Kidney (tissue), 14 donors: ENCODE results near the gene ULK4. TPM values are rescaled to one million over a fixed set of nuclear protein-coding genes. Genes with fewer than 3 reads are reported as not detected.

Source experiments
- DNase-seq, 5 donors: peaks; one replicate each; pipeline ENCODE4 v3.0.0-alpha.2; 2013 to 2020
- FAIRE-seq: peaks from 2 replicates; lab custom pipeline; 2012; peaks lifted over from hg19 to GRCh38; lab: Jason Lieb, UNC
- H3K27ac ChIP-seq, 2 donors: one replicate each; pipeline ENCODE4 v1.7.0; 2013; ENCODE audit warnings: low read depth in 2 of 2, low read length in 2 of 2, inconsistent platforms in 1 of 2
- H3K27me3 ChIP-seq: one replicate; pipeline ENCODE4 v1.7.1; 2013; ENCODE audit warnings: low read length, inconsistent platforms; ENCODE audit not compliant: control insufficient read depth, insufficient read depth
- H3K36me3 ChIP-seq, 3 donors: one replicate each; pipeline versions ENCODE4 v1.7.0 to v1.7.1; 2013; ENCODE audit warnings: low read length in 3 of 3, control low read depth in 1 of 3, inconsistent platforms in 1 of 3; ENCODE audit not compliant: insufficient read depth in 3 of 3, control insufficient read depth in 2 of 3
- H3K4me1 ChIP-seq, 3 donors: one replicate each; pipeline versions ENCODE4 v1.7.0 to v1.7.1; 2013; ENCODE audit warnings: low read length in 3 of 3, inconsistent platforms in 1 of 3, low read depth in 1 of 3; ENCODE audit not compliant: control insufficient read depth in 2 of 3, insufficient read depth in 2 of 3
- H3K4me3 ChIP-seq, 3 donors: one replicate each; pipeline versions ENCODE4 v1.7.0 to v1.8.1; 2013; ENCODE audit warnings: low read length in 3 of 3, control low read depth in 1 of 3, inconsistent platforms in 1 of 3
- H3K9ac ChIP-seq, 3 donors: one replicate each; pipeline versions ENCODE4 v1.7.0 to v1.7.1; 2013; ENCODE audit warnings: low read length in 3 of 3, control low read depth in 1 of 3, inconsistent platforms in 1 of 3
- H3K9me3 ChIP-seq, 3 donors: one replicate each; pipeline versions ENCODE4 v1.7.0 to v1.7.1; 2013; ENCODE audit warnings: low read length in 3 of 3, control low read depth in 1 of 3, inconsistent platforms in 1 of 3; ENCODE audit not compliant: control insufficient read depth in 2 of 3, insufficient read depth in 1 of 3
- CTCF ChIP-seq: IDR thresholded peaks from 3 replicates; pipeline ENCODE4 v1.5.1; 2012; ENCODE audit warnings: mild to moderate bottlenecking, moderate library complexity, borderline replicate concordance; ENCODE audit not compliant: insufficient read depth; ENCODE audit errors: extremely low read depth
- intact Hi-C: fragments of 100-400 bp; cut with DNase I; formaldehyde crosslinking; loops from one replicate; pipeline ENCODE4 v1.11.1; 2022
- polyA plus RNA-seq: library from polyadenylated mRNA; stranded (reverse); fragments of 350-450 nt; fragmentation: Illumina TruSeq; extraction: RNeasy Lipid Tissue Mini Kit (QIAGEN cat#74804); gene quantifications from one replicate; pipeline ENCODE4 v1.2.3, GENCODE V29; 2014; ENCODE audit warnings: low read depth, low replicate concordance; ENCODE audit not compliant: insufficient read depth
- total RNA-seq: library from RNA; stranded (reverse); fragmentation: NEBNext Ultra II Directional; extraction: Animal tissue kit (Norgen Biotek cat#: 25700); gene quantifications from one replicate; pipeline ENCODE4 v1.2.1, GENCODE V29; 2021
- donor health status: control.
- donor health status: control.
- donor health status: control.
- donor health status: control.
- donor health status: control.
- donor health status: DM: yes; HTN: yes; CAD: no.
- donor health status: Normal renal cell carcinoma (clear cell type).

The ULK4 gene
- total and polyA plus RNA-seq, 2 donors from 2014 or later: 4.6 to 20.5 TPM

GRCh38 chr3:41320953-41321641 is 640.8 kb downstream of the ULK4 start:
- no peak overlapping the region for H3K9ac ChIP-seq
- TF ChIP-seq CTCF: no peak
- H3K36me3 ChIP-seq: no peaks in the 10 kb centered on the region
- no peaks in the 10 kb centered on the region for H3K4me1 ChIP-seq
- intact Hi-C loops: no loop called here
- no peaks in the 10 kb centered on the region for H3K9me3 ChIP-seq
- no peaks in the 10 kb centered on the region for H3K27me3 ChIP-seq
- DNase-seq (no peak), FAIRE-seq (no peak)
- H3K27ac ChIP-seq: no peak overlapping the region
- no peak overlapping the region for H3K4me3 ChIP-seq

GRCh38 chr3:41318520-41318919 is 643.4 kb downstream of the ULK4 start:
- FAIRE-seq: no peak

GRCh38 chr3:41317718-41318117 is 644.2 kb downstream of the ULK4 start:
- no peaks in the 10 kb centered on the region for H3K27me3 ChIP-seq
- H3K4me3 ChIP-seq: no peak overlapping the region
- DNase-seq: no peak
- H3K4me1 ChIP-seq: no peaks in the 10 kb centered on the region
- no peaks in the 10 kb centered on the region for H3K9me3 ChIP-seq
- H3K27ac ChIP-seq: no peak overlapping the region
- no peaks in the 10 kb centered on the region for H3K36me3 ChIP-seq
- intact Hi-C loops: no loop called here
- no peak for TF ChIP-seq CTCF
- FAIRE-seq: no peak
- H3K9ac ChIP-seq: no peak overlapping the region

More at GRCh38 chr3:41318520-41318919, 643.4 kb downstream of the ULK4 start:
- H3K4me1 ChIP-seq: no peaks in the 10 kb centered on the region
- TF ChIP-seq CTCF: no peak
- H3K27ac ChIP-seq: no peak overlapping the region
- no peaks in the 10 kb centered on the region for H3K36me3 ChIP-seq
- no peak overlapping the region for H3K9ac ChIP-seq
- intact Hi-C loops: no loop called here
- no peak for DNase-seq
- H3K4me3 ChIP-seq: no peak overlapping the region
- no peaks in the 10 kb centered on the region for H3K27me3 ChIP-seq
- no peaks in the 10 kb centered on the region for H3K9me3 ChIP-seq

- Histone ChIP-seq H3K27ac (no peak overlapping the region), H3K36me3 (no peaks in the 10 kb centered on the region), H3K4me1 (no peaks in the 10 kb centered on the region), H3K4me3 (no peak overlapping the region), H3K9me3 (no peaks in the 10 kb centered on the region), H3K9ac (no peak overlapping the region), H3K27me3 (no peaks in the 10 kb centered on the region)
- DNase-seq (no peak), FAIRE-seq (no peak)
- intact Hi-C loops: no loop called here
- TF ChIP-seq CTCF: no peak
Observed at GRCh38 chr3:41317298-41317697, 644.6 kb downstream of the ULK4 start.
